Activated CD4-positive, alpha-beta T cell treated with anti-CD3 and anti-CD28 coated beads, Interleukin-2, amount 10 ng/mL, durations not matched to agents 24 days and 14 days (primary cell): ENCODE data around the gene NPAS2. TPM values are rescaled to one million over a fixed set of nuclear protein-coding genes. Genes with fewer than 3 reads are reported as not detected.

ENCODE experiments used
- DNase-seq: peaks from one replicate; pipeline ENCODE4 v3.0.0; 2022
- H3K27ac Mint-ChIP-seq: one replicate; pipeline ENCODE4 v1.8.0; 2022; ENCODE audit warnings: mild to moderate bottlenecking, mixed read lengths
- H3K27me3 Mint-ChIP-seq: one replicate; pipeline ENCODE4 v1.8.0; 2022; ENCODE audit warnings: mixed read lengths
- H3K36me3 Mint-ChIP-seq: one replicate; pipeline ENCODE4 v1.8.0; 2022; ENCODE audit warnings: low read depth, mild to moderate bottlenecking, mixed read lengths
- H3K4me1 Mint-ChIP-seq: one replicate; pipeline ENCODE4 v1.8.0; 2021; ENCODE audit warnings: mixed read lengths
- H3K4me3 Mint-ChIP-seq: one replicate; pipeline ENCODE4 v1.8.0; 2022; ENCODE audit warnings: mild to moderate bottlenecking, moderate library complexity, mixed read lengths
- H3K9me3 Mint-ChIP-seq: one replicate; pipeline ENCODE4 v1.8.0; 2021; ENCODE audit warnings: mixed read lengths
- intact Hi-C: fragments of 100-400 bp; cut with micrococcal nuclease; formaldehyde crosslinking; loops from one replicate; pipeline ENCODE4 v1.15.1; 2023
- total RNA-seq: library from RNA; stranded (reverse); gene quantifications from 2 replicates; pipeline ENCODE4 v1.2.3, GENCODE V29; 2022

Gene NPAS2
- total RNA-seq, 1 donor from 2014 or later = 9.1 TPM

DNA sequence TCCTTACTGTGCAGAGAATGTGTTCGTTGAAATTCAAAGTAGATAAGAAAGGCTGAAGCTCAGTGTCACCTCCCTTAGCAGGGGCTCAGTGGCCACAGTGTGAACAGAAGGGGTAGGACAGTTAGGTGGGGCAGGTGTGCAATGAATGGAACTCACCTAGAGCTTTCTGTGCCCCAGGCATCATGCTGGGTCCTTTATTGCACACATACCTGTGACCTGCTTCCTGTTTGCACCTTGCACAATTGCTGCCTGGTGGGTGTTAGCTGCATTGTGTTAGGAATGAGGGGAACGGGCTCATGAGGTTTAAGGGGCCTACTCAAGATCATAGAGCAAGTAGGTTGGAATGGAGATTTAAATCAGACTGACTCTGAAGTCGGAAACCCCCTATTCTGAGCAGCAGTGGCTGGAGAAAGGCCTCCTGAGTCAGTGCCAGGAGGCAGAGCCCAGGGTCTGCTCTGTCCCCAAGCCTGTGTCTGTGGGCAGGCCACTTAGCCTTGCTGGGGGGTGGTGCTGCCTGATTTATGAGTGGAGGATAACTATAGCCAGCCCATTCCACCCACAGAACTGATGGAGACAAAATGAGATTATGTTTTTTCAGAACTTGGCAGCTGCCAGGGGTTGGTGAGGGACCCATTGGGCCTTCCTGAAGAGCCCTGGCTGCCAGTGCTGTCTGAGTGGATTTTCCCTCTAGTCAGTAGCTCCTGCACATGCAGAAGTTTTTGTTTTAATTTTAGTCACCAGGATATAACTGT, 76.2 kb downstream of the NPAS2 start:
- intact Hi-C loops = no loop called here
- no peak overlapping the region for H3K27ac Mint-ChIP-seq
- H3K4me1 Mint-ChIP-seq = no peaks in the 10 kb centered on the region
- no peak for DNase-seq
- H3K36me3 Mint-ChIP-seq = peaks cover 2% of the 10 kb centered on the region
- H3K4me3 Mint-ChIP-seq = no peak overlapping the region
- no peaks in the 10 kb centered on the region for H3K27me3 Mint-ChIP-seq
- peaks cover 5% of the 10 kb centered on the region for H3K9me3 Mint-ChIP-seq

DNA sequence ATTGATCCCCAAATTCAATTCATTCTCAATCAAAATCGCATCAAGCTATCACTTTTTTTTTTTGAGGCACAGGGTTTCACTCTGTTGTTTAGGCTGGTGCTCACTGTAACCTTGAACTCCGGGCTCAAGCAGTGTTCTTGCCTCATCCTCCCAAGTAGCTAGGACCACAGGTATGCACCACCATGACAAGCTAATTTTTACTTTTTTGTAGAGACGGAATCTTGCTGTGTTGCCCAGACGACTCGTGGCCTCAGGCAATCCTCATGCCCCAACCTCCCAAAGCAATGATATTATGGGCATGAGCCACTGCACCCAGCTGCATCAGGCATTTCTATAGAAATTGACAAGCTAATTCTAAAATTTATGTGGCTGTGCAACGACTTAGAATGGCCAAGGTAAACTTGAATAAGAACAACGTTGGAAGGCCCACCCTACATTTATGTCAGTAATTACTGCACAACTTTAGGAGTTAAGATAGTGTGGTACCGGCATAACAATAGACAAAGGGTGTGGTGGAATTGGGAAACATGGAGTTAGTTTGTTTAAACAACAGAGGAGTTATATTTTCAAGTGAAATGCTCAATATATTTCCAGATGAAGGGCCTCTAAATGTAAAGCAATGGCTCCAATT, 78.2 kb downstream of the NPAS2 start:
- Mint-ChIP-seq H3K9me3 (peaks cover 5% of the 10 kb centered on the region), H3K27me3 (no peaks in the 10 kb centered on the region), H3K27ac (no peak overlapping the region), H3K4me1 (no peaks in the 10 kb centered on the region), H3K36me3 (peaks cover 2% of the 10 kb centered on the region), H3K4me3 (no peak overlapping the region)
- no peak for DNase-seq
- intact Hi-C loops = no loop called here

DNA sequence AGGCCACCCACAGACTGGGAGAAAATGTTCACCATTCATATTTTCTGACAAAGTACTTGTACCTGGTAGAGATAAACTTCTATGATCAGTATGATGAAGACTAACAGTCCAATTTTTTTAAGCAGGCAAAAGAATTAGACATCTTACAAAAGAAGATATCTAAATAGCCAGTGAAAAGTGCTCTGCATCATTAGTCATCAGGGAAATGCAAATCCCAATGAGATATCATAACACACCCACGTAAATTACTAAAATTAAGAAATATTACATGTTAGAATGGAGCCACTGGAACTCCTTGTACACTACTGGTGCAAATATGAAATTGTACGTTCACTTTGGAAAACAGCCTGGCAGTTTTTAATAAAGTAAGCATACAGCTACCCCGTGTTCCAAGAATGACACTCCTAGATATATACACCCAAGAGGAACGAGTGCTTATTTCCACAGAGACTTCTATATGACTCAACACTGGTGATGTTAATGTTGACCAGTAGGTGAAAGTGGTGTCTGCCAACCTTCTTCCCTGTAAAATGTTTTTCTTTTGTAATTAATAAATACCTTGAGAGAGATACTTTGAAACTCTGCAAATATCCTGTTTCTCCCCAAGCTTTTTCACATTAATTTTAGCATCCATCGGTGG, 80.3 kb downstream of the NPAS2 start:
- peaks cover 5% of the 10 kb centered on the region for H3K9me3 Mint-ChIP-seq
- H3K27me3 Mint-ChIP-seq = no peaks in the 10 kb centered on the region
- peaks cover 2% of the 10 kb centered on the region for H3K36me3 Mint-ChIP-seq
- H3K4me1 Mint-ChIP-seq = no peaks in the 10 kb centered on the region
- H3K4me3 Mint-ChIP-seq = no peak overlapping the region
- H3K27ac Mint-ChIP-seq = no peak overlapping the region
- no peak for DNase-seq
- intact Hi-C loops = no loop called here

DNA sequence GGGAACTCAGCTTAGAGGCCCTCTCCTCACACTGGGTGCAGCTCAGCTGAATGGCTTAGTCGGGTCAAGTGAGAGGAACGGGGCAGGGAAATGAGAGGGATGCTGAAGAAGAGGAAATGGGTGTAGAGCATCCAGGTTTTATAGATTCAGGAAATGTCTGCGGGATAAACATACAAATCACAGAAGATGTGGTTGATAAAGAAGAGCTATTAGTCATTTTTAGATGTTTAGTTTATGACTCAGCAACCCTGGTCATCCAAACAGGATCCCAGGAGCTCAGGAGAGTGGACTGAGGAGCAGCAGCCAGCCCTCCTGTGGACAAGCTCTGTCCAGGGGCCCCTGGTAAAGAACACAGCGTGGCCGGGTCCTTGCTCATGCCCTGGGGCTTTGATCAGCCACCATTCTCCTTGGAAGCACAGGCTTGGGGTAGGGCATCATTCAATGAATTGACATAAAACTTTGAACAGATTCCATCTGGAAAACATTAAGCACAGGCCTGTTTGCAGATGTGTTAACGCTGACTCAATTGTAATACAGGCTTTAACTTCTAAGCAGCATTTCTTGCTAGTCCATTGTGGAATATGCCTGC, 83.0 kb downstream of the NPAS2 start:
- H3K4me3 Mint-ChIP-seq = no peak overlapping the region
- no peak overlapping the region for H3K27ac Mint-ChIP-seq
- intact Hi-C loops = no loop called here
- peaks cover 4% of the 10 kb centered on the region for H3K4me1 Mint-ChIP-seq
- no peaks in the 10 kb centered on the region for H3K27me3 Mint-ChIP-seq
- no peaks in the 10 kb centered on the region for H3K9me3 Mint-ChIP-seq
- no peaks in the 10 kb centered on the region for H3K36me3 Mint-ChIP-seq
- no peak for DNase-seq

DNA sequence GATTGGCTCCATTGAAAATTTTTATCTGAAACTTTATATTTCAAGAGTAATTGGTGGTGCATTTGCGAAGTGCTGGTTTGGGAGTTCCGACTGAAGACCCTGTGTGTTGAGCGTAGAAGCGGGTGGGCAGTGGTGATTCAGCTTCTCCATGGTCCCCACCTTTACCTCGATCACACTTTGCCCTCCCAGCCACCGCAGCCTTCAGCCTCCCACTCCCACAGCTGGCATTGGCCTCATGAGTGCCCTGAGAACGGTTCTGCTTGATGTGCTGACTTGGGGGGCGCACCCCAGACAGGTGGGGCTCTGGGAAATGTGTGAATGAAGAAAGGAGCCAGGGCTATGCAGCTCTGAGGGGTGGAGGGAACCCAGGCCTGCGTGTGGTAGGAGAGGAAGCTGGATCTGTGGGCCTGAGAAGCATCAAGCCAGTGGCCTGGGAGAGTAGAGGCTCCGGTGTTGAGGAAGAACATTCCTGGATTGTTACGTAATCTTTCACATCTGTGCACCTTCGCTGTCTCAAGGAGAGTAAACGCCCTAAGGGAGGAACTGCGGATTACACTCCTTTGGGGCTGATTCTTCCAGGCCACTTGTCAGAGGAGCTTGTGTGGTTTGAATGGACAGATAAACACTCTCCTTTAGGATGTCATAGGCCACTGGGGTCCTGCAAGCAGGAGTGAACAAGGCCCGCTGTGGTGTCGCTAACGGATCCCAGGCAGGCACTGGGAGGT, 83.8 kb downstream of the NPAS2 start:
- no peak overlapping the region for H3K27ac Mint-ChIP-seq
- H3K4me1 Mint-ChIP-seq = peaks cover 4% of the 10 kb centered on the region
- H3K4me3 Mint-ChIP-seq = no peak overlapping the region
- H3K9me3 Mint-ChIP-seq = no peaks in the 10 kb centered on the region
- no peaks in the 10 kb centered on the region for H3K27me3 Mint-ChIP-seq
- DNase-seq = no peak
- intact Hi-C loops = no loop called here
- H3K36me3 Mint-ChIP-seq = no peaks in the 10 kb centered on the region

DNA sequence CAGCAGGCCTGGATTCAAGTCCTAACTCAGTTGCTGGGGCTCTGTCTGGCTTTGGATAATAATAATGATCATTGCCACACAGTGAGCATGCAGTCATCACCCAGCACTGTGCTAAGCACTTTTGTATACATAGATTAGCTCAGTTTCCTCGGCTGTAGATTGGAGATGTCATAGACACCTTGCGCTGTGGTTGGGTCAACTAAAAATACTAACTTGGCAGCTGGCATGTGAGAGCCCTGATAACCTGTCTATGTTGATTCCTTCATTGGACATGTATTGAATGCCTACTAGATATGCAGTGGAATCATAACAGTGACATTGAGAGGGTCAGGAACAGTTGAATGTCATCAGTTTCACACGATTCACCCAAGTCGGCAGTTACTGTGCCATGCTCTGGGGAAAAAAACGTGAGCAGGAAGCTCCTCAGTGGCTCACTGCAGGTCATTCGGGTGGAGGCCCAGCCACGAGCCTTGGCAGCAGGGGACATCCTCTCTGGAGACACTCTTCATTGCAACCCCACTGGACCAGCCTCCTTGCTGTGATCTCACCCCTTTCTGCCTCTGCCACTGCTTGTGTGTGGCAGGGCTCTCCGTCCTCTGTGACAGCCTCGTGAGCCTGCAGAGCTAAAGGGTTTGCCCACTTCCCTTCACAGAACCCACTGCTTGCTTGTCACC, 85.3 kb downstream of the NPAS2 start:
- no peaks in the 10 kb centered on the region for H3K27me3 Mint-ChIP-seq
- H3K36me3 Mint-ChIP-seq = no peaks in the 10 kb centered on the region
- no peak overlapping the region for H3K27ac Mint-ChIP-seq
- H3K9me3 Mint-ChIP-seq = no peaks in the 10 kb centered on the region
- intact Hi-C loops = no loop called here
- peaks cover 4% of the 10 kb centered on the region for H3K4me1 Mint-ChIP-seq
- DNase-seq = no peak
- no peak overlapping the region for H3K4me3 Mint-ChIP-seq

DNA sequence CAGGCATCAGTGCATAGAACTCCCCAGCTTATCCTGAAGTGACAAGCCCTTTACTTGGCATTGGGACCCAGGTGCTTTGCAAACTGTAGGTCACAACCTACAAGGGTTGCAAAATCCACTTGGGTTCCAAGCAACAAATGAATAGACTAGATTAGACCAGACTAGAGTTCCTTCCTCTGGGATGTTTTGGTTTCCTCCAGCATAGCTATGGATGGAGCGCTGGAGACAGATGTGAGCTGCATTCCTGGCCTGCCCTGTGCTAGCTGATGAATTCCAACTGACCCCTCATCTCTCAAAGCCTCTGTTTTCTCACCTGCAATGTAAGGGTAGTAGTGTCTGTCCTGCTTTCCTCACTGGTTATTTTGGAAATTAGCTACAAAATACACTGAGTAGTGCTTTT, 86.2 kb downstream of the NPAS2 start:
- no peak for DNase-seq
- no peaks in the 10 kb centered on the region for H3K27me3 Mint-ChIP-seq
- intact Hi-C loops = no loop called here
- no peaks in the 10 kb centered on the region for H3K36me3 Mint-ChIP-seq
- peaks cover 4% of the 10 kb centered on the region for H3K4me1 Mint-ChIP-seq
- no peak overlapping the region for H3K4me3 Mint-ChIP-seq
- H3K27ac Mint-ChIP-seq = no peak overlapping the region
- H3K9me3 Mint-ChIP-seq = no peaks in the 10 kb centered on the region

DNA sequence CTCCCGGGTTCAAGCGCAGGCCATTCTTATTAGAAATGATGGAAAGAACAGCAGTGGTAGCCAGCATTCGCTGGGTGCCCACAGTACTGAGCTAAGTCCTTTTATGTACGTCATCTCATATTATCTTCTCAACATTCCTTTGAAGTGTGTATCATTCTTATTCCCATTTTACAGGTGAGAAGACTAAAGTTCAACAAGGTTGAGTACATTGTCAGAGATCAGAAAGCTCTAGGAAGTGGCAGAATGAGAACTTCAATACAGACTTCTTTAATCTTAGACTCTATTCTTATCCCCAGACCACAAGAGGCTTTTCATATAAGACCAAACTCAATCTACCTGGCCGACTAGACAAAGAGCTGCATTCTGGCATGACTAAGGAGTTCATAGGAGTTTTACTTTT, 86.7 kb downstream of the NPAS2 start:
- peaks cover 4% of the 10 kb centered on the region for H3K4me1 Mint-ChIP-seq
- no peaks in the 10 kb centered on the region for H3K9me3 Mint-ChIP-seq
- H3K27me3 Mint-ChIP-seq = no peaks in the 10 kb centered on the region
- intact Hi-C loops = no loop called here
- H3K27ac Mint-ChIP-seq = no peak overlapping the region
- no peak overlapping the region for H3K4me3 Mint-ChIP-seq
- no peaks in the 10 kb centered on the region for H3K36me3 Mint-ChIP-seq
- no peak for DNase-seq

DNA sequence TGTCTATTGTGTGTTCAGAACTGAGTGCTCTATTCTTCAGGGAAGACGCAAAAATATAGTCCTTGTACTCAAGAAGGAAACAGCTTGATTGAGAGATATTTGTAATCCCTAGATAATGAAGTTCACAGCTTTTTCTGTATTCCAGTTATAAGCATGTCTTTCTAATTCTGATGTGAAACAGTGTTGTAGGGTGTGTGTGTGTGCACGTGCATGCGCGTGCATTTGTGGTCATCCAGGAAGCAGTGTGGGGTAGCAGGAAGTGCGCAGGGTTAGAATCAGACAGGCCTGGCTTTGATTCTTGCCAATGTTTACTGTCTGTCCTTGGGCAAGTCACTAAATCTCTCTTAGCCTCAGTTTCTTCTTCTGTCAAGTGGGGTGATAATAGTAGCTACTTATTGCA, 87.9 kb downstream of the NPAS2 start:
- intact Hi-C loops = no loop called here
- H3K27ac Mint-ChIP-seq = no peak overlapping the region
- no peak for DNase-seq
- no peaks in the 10 kb centered on the region for H3K9me3 Mint-ChIP-seq
- peaks cover 4% of the 10 kb centered on the region for H3K4me1 Mint-ChIP-seq
- no peaks in the 10 kb centered on the region for H3K36me3 Mint-ChIP-seq
- H3K27me3 Mint-ChIP-seq = no peaks in the 10 kb centered on the region
- H3K4me3 Mint-ChIP-seq = no peak overlapping the region

DNA sequence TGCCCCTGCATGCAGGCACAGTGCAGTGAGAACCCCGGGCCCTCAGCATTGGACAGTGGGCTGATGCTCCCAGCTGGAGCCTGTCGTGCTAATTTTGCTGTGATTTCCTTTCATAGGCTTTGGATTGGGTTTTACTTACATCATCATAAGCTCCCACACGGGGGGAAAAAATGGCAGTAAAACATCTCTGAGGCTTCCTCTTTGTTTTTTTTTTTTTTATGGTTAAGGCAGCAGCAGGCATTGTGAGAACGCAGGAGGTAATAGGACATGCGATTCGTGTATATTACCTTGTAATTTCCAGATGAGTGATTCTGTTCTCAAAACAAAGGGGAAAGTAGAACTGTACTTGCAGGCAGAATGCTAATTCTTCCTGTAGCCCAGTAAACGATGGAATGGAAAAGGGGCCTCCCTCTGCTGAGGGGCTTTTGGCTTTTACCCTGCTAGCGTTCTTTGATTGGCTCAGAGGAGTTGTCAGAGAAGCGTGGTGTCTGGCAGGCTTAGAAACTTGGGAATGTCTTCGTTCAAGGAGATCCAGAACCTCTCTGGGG, 89.7 kb downstream of the NPAS2 start:
- intact Hi-C loops = no loop called here
- no peak for DNase-seq
- Mint-ChIP-seq H3K27ac (no peak overlapping the region), H3K9me3 (no peaks in the 10 kb centered on the region), H3K27me3 (no peaks in the 10 kb centered on the region), H3K4me1 (peaks cover 4% of the 10 kb centered on the region), H3K36me3 (no peaks in the 10 kb centered on the region), H3K4me3 (no peak overlapping the region)

DNA sequence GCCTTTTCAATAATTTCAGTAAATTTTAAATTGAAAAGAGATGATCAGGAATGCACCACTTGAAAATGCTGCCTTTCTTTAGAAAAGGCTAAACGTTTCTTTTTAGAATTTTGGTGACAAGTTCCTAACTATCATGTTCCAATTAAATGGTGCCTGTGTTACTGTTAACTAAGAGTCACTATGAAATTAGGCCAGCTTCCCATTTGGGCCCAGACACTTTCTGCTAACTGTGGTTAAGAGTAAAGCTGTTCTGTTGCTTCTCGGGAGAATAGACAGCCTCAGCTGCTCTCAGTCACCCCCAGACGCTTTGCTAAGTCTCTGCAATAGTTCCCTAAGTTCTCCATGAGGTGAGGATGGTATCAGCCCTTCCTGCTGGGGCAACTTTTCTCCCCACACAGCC, 90.2 kb downstream of the NPAS2 start:
- DNase-seq = no peak
- Mint-ChIP-seq H3K9me3 (no peaks in the 10 kb centered on the region), H3K4me1 (peaks cover 4% of the 10 kb centered on the region), H3K27ac (no peak overlapping the region), H3K27me3 (no peaks in the 10 kb centered on the region), H3K4me3 (no peak overlapping the region), H3K36me3 (no peaks in the 10 kb centered on the region)
- intact Hi-C loops = no loop called here

DNA sequence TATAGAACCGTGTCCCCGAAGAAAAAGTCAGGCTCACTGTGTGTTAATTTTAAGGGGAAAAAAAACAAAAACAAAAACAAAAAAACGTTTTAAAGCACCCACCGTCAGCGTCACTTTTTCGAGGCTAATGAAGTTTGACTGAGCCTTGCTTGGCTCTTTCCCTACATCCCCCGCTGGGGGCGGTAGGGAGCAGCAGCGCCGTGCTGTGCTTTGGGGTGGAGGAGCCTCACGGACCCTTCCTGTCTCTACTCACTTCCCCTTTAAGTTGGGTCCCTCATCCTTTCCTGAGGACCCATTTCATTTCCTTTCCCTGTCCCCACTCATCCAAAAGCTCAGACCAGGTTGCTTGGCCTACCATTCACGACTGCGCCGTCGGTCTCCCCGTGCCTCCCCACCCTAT, 99.4 kb downstream of the NPAS2 start:
- intact Hi-C loops = no loop called here
- peak; percentile 72 for DNase-seq
- no peak overlapping the region for H3K4me3 Mint-ChIP-seq
- H3K4me1 Mint-ChIP-seq = peaks cover 3% of the 10 kb centered on the region
- no peak overlapping the region for H3K27ac Mint-ChIP-seq
- no peaks in the 10 kb centered on the region for H3K27me3 Mint-ChIP-seq
- no peaks in the 10 kb centered on the region for H3K36me3 Mint-ChIP-seq
- H3K9me3 Mint-ChIP-seq = no peaks in the 10 kb centered on the region

DNA sequence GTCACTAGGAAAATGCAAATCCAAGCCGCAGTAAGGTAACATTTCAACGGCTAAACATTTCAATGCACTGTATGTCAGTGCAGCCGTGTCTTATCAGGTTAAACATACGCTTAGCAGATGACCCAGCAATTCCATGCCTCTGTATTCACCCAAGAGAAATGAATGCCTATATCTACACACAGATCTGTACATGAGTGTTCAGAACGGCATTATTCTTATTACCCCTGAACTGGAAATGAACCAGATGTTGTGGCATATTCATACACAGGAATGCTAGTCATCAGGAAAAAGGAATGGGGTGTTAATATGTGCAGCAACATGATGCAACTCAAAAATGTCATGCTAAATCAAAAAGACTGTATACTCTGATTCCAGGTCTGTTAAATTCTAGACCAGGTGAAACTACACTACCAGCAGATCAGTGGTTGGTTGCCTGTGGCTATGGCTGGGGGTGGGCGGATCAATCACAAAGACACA, 101.8 kb downstream of the NPAS2 start:
- peaks cover 4% of the 10 kb centered on the region for H3K4me1 Mint-ChIP-seq
- no peaks in the 10 kb centered on the region for H3K27me3 Mint-ChIP-seq
- DNase-seq = no peak
- no peak overlapping the region for H3K4me3 Mint-ChIP-seq
- H3K36me3 Mint-ChIP-seq = no peaks in the 10 kb centered on the region
- intact Hi-C loops = no loop called here
- no peak overlapping the region for H3K27ac Mint-ChIP-seq
- no peaks in the 10 kb centered on the region for H3K9me3 Mint-ChIP-seq
